ENCODE results near the gene NBL1.

NBL1 gene

DNA sequence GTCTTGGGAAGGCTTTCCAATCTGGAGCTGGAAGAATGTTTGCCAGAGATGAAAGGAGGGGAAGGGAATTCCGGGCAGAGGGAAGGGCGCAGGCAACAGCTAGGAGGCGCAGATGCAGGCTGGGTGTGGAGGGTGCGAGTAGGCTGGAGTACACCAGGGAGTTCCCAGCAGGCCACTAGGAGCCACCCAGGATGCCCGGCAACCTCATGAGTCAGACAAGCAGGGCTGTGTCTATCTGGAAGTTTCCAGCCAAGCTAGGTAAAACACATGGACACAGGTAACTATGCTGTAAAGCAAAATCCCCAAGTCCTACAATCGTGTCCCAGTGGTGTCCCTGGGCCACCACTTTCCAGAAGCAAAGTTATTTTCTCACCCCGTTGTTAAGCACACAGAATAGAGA is 990 bp upstream of the NBL1 start:
- TF ChIP-seq, protein P1, sequence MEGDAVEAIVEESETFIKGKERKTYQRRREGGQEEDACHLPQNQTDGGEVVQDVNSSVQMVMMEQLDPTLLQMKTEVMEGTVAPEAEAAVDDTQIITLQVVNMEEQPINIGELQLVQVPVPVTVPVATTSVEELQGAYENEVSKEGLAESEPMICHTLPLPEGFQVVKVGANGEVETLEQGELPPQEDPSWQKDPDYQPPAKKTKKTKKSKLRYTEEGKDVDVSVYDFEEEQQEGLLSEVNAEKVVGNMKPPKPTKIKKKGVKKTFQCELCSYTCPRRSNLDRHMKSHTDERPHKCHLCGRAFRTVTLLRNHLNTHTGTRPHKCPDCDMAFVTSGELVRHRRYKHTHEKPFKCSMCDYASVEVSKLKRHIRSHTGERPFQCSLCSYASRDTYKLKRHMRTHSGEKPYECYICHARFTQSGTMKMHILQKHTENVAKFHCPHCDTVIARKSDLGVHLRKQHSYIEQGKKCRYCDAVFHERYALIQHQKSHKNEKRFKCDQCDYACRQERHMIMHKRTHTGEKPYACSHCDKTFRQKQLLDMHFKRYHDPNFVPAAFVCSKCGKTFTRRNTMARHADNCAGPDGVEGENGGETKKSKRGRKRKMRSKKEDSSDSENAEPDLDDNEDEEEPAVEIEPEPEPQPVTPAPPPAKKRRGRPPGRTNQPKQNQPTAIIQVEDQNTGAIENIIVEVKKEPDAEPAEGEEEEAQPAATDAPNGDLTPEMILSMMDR (conservative IDR thresholded peaks at IDR 0.05; ENCODE audit: low read depth), result peak; percentile 19; the same call in 1 of the 2 replicates
- peak; percentile 84 for DNase-seq (ENCODE audit: low spot score)
- CTCF ChIA-PET, result interaction anchor here (0.6 to 1.5 kb wide), 6 partner anchors 38 to 1041 kb away, joined by 3 to 8 read pairs (median 3); no protein-coding TSS in a partner anchor
- peak overlapping the region; percentile 93 for H3K27ac ChIP-seq
- POLR2A ChIA-PET (ENCODE audit: low non-redundant PET), result no interaction called here

GRCh38 chr1:19644395-19644680 is 227 bp downstream of the NBL1 start:
- CTCF ChIA-PET, result interaction anchor here (0.6 to 1.5 kb wide), 3 partner anchors 9 to 251 kb away, joined by 3 to 6 read pairs (median 4); no protein-coding TSS in a partner anchor

GRCh38 chr1:19644681-19645410 is 735 bp downstream of the NBL1 start:
- peak overlapping the region; percentile 93 for H3K27ac ChIP-seq
- TF ChIP-seq, protein P1 (conservative IDR thresholded peaks at IDR 0.05; ENCODE audit: low read depth), result no peak
- ChIA-PET POLR2A (ENCODE audit: low non-redundant PET) (no interaction called here), CTCF (interaction anchor here (0.6 to 1.1 kb wide), 2 partner anchors 8 to 9 kb away, joined by 3 to 6 read pairs; no protein-coding TSS in a partner anchor)
- DNase-seq (ENCODE audit: low spot score), result peak; percentile 47

More at GRCh38 chr1:19644395-19644680, 227 bp downstream of the NBL1 start:
- no peak for DNase-seq (ENCODE audit: low spot score)
- POLR2A ChIA-PET (ENCODE audit: low non-redundant PET), result no interaction called here
- TF ChIP-seq, protein P1 (conservative IDR thresholded peaks at IDR 0.05; ENCODE audit: low read depth), result no peak
- peak overlapping the region; percentile 93 for H3K27ac ChIP-seq

DNA sequence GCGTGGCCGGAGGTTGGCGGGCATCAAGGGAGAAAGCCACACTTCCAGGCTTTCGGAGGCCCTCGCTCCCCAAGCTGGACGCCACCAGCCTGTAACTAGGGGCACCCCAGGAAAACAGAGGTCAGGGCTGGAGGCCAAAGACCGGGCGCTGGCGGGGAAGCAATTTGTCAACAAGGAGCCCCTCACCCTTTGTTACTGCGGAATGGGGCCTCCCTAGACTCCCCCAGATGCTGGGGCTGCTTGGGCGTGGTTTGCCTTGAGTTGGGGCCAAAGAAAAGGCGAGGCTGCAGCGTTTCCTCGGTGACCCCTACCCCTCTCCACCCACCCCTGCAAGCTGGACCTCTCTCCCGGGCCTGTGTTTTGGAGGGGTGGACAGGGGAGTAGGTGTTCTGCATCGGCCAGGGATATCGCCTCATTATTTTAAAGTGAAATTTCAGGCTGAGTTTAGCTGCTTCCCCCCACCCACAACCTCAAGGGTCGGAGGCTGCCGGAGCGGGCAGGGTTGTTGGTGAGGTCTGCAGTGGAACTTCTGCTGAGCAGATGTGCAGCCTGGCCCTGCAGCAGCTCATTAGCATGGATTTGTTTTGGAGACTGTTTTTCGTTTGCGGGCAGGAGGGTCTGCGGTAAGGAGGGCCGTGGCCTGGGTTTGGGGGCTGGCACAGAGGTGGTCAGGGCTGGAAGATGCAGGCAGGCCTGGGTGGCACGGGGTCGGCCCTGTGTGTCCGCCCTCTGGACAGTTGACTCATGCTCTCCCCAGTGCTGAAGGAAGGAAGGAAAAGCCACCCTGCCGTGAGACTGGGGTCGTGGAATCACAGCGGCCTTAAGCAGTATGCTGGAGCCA is 1.5 kb downstream of the NBL1 start:
- peak overlapping the region; percentile 93 for H3K27ac ChIP-seq
- POLR2A ChIA-PET (ENCODE audit: low non-redundant PET), result interaction anchor here (0.6 kb wide), 1 partner anchor 159 kb away, joined by 3 read pairs; no protein-coding TSS in a partner anchor
- TF ChIP-seq, protein P1 (conservative IDR thresholded peaks at IDR 0.05; ENCODE audit: low read depth), result no peak

GRCh38 chr1:19646377-19647319 is 2.5 kb downstream of the NBL1 start:
- DNase-seq (ENCODE audit: low spot score), result peak; percentile 60
- TF ChIP-seq, protein P1 (conservative IDR thresholded peaks at IDR 0.05; ENCODE audit: low read depth), result no peak
- peak overlapping the region; percentile 93 for H3K27ac ChIP-seq
- ChIA-PET POLR2A (ENCODE audit: low non-redundant PET) (interaction anchor here (0.7 kb wide), 1 partner anchor 333 kb away, joined by 3 read pairs; no protein-coding TSS in a partner anchor), CTCF (interaction anchor here (0.6 to 1.1 kb wide), 4 partner anchors 14 to 251 kb away, joined by 3 to 5 read pairs (median 4); no protein-coding TSS in a partner anchor)

More for the DNA sequence above, 1.5 kb downstream of the NBL1 start:
- no peak for DNase-seq (ENCODE audit: low spot score)
- CTCF ChIA-PET, result interaction anchor here (1.1 kb wide), 1 partner anchor 250 kb away, joined by 3 read pairs; no protein-coding TSS in a partner anchor
